Colonic mucosa (tissue), 4 donors: Measurements from ENCODE around the gene DCTD. TPM values are rescaled to one million over a fixed set of nuclear protein-coding genes. Genes with fewer than 3 reads are reported as not detected.

Experiments used
- DNase-seq: peaks from one replicate; pipeline ENCODE4 v3.0.0-alpha.2; 2020
- H3K27ac ChIP-seq: fragments of 200-600 bp; one replicate; pipeline ENCODE4 v1.8.0; 2021
- H3K27me3 ChIP-seq: fragments of 200-600 bp; one replicate; pipeline ENCODE4 v1.8.0; 2021
- H3K36me3 ChIP-seq: fragments of 200-600 bp; one replicate; pipeline ENCODE4 v1.8.0; 2021
- H3K4me1 ChIP-seq: fragments of 200-600 bp; one replicate; pipeline ENCODE4 v1.8.0; 2021; ENCODE audit warnings: mild to moderate bottlenecking
- H3K4me3 ChIP-seq: fragments of 200-600 bp; one replicate; pipeline ENCODE4 v1.8.0; 2021
- H3K9ac ChIP-seq, 2 donors: one replicate each; pipeline ENCODE4 v1.7.0; 2013; ENCODE audit warnings: control low read depth in 2 of 2, low read depth in 2 of 2, low read length in 2 of 2
- H3K9me3 ChIP-seq: fragments of 200-600 bp; one replicate; pipeline ENCODE4 v1.8.0; 2021
- intact Hi-C: fragments of 100-400 bp; cut with DNase I; formaldehyde crosslinking; loops from one replicate; pipeline ENCODE4 v1.14.1; 2022
- total RNA-seq, 2 donors: library from RNA; stranded (reverse); fragmentation: NEBNext Ultra II Directional in 1 of 2; extraction: Animal tissue kit (Norgen Biotek cat#: 25700) in 1 of 2; gene quantifications; one replicate each; pipeline ENCODE4 v1.2.1, GENCODE V29; 2021
- TF ChIP-seq, protein P1 (sequence below): fragments of 200-600 bp; IDR thresholded peaks from one replicate; pipeline ENCODE4 v1.8.0; 2022; ENCODE audit warnings: antibody characterized with exemption, mild to moderate bottlenecking
- donor health status: healthy.
- donor health status: DM: no; HTN: no; CAD: no.
- donor health status: DM: no; HTN: no; CAD: no.

The DCTD gene
- total RNA-seq, 2 donors from 2014 or later: 51.4 to 54.6 TPM

DNA sequence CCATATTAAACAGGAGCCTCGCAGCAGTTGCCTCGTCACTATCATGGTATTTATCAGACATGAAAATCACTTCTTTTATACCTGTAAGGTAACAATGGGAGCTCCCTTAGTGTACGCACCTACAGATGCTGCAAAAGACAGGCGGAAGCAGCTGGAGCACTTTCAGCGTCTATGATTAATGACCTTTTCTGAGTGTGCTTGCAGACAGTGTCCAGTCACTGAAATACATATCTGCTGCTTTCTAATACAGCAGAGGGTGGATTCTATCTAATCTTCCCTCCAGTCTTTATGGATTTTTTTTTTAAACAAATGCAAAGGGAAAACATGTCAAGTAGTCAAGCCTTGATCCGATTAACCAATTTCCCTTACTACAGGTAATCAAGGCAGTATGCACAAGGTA is 24.1 kb downstream of the DCTD start:
- no peak overlapping the region for H3K4me3 ChIP-seq
- no peak overlapping the region for H3K27ac ChIP-seq
- DNase-seq: no peak
- TF ChIP-seq, protein P1, sequence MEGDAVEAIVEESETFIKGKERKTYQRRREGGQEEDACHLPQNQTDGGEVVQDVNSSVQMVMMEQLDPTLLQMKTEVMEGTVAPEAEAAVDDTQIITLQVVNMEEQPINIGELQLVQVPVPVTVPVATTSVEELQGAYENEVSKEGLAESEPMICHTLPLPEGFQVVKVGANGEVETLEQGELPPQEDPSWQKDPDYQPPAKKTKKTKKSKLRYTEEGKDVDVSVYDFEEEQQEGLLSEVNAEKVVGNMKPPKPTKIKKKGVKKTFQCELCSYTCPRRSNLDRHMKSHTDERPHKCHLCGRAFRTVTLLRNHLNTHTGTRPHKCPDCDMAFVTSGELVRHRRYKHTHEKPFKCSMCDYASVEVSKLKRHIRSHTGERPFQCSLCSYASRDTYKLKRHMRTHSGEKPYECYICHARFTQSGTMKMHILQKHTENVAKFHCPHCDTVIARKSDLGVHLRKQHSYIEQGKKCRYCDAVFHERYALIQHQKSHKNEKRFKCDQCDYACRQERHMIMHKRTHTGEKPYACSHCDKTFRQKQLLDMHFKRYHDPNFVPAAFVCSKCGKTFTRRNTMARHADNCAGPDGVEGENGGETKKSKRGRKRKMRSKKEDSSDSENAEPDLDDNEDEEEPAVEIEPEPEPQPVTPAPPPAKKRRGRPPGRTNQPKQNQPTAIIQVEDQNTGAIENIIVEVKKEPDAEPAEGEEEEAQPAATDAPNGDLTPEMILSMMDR: no peak
- no peaks in the 10 kb centered on the region for H3K9me3 ChIP-seq
- H3K4me1 ChIP-seq: no peaks in the 10 kb centered on the region
- H3K9ac ChIP-seq: no peak overlapping the region
- no peaks in the 10 kb centered on the region for H3K36me3 ChIP-seq
- intact Hi-C loops: no loop called here
- H3K27me3 ChIP-seq: no peaks in the 10 kb centered on the region

DNA sequence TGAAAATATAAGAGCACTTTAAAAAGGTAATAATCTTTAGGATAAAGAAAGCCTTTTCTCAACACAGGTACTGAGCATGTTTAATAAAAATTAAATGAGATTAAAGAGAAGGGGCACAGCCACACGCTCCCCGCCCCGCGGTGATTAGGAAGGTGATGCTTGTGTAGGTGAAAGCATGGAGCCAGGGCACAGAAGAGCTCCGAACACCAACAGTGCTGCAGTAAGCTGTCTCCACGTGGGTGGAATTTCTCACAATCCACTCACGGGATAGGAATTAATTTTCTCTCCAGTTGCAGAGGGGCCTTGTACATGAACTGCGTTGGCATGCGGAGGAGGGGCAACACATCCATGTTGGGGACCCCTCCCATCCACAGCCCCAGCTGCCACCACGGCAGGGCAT is 27.0 kb downstream of the DCTD start:
- H3K4me1 ChIP-seq: no peaks in the 10 kb centered on the region
- no peaks in the 10 kb centered on the region for H3K9me3 ChIP-seq
- no peaks in the 10 kb centered on the region for H3K36me3 ChIP-seq
- no peak overlapping the region for H3K9ac ChIP-seq
- TF ChIP-seq, protein P1: no peak
- H3K4me3 ChIP-seq: no peak overlapping the region
- DNase-seq: no peak
- H3K27me3 ChIP-seq: no peaks in the 10 kb centered on the region
- H3K27ac ChIP-seq: no peak overlapping the region
- intact Hi-C loops: no loop called here

DNA sequence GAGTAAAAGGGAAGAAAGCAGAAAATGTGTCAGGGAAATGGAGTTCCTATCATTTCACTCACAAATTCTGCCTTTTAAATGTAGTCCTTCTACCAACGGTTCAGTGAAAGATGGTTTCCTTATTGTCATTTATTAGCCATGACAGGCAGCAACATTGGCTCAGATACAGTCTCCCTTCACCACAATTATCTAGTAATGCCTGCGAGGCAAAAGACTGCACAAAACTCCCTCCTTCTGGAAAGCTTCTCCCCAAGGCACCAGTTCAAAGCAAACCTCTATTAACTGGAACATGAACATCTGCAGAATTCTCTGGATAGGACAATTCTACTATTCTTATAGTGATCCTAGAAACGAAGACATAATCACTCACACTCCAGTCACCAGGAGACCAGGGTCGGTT is 28.3 kb downstream of the DCTD start:
- DNase-seq: no peak
- intact Hi-C loops: no loop called here
- H3K36me3 ChIP-seq: no peaks in the 10 kb centered on the region

DNA sequence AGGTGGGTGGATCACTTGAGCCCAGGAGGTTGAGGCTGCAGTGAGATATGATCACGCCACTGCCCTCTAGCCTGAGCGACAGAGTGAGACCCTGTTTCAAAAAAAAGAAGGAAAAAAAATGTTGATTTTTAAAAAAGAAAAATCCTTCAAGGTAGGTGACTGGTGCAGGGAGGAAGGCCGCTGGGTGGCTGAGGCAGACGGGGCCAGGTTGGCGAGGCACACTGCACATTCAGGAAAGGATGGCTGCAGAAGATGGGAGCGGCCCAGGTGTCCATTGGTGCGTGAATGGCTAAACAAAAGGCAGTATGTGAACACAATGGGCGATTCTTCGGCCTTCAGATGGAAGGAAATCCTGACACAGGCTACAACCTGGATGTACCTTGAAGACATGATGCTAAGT is 30.4 kb downstream of the DCTD start:
- no peak overlapping the region for H3K9ac ChIP-seq
- DNase-seq: no peak
- H3K27ac ChIP-seq: no peak overlapping the region
- no peaks in the 10 kb centered on the region for H3K36me3 ChIP-seq
- no peak overlapping the region for H3K4me3 ChIP-seq
- TF ChIP-seq, protein P1: no peak
- intact Hi-C loops: no loop called here
- H3K27me3 ChIP-seq: no peaks in the 10 kb centered on the region
- no peaks in the 10 kb centered on the region for H3K4me1 ChIP-seq
- H3K9me3 ChIP-seq: no peaks in the 10 kb centered on the region

More for the DNA sequence above, 28.3 kb downstream of the DCTD start:
- H3K9me3 ChIP-seq: no peaks in the 10 kb centered on the region
- no peaks in the 10 kb centered on the region for H3K4me1 ChIP-seq
- TF ChIP-seq, protein P1: no peak
- no peak overlapping the region for H3K4me3 ChIP-seq
- no peaks in the 10 kb centered on the region for H3K27me3 ChIP-seq
- no peak overlapping the region for H3K27ac ChIP-seq
- H3K9ac ChIP-seq: no peak overlapping the region

DNA sequence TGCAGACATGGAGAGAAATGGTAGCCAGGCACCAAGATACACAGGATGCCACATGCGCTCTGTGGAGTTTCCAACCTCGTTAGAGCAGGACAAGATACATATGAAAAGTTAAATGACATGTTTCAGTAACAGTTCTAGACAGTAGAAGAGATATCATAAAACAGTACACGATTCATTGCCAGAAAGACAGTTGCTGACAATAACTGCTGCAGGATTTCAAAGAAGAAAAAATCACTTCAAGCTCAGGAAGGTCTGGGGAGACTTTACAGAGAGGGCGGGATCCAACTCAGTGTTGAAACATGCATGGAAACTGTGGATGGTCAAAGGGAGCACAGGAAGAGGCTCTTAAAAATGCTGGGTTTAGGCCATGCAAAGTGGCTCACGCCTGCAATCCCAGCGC is 31.0 kb downstream of the DCTD start:
- intact Hi-C loops: no loop called here
- Histone ChIP-seq H3K9ac (no peak overlapping the region), H3K27me3 (no peaks in the 10 kb centered on the region), H3K4me1 (no peaks in the 10 kb centered on the region), H3K36me3 (no peaks in the 10 kb centered on the region), H3K9me3 (no peaks in the 10 kb centered on the region), H3K4me3 (no peak overlapping the region), H3K27ac (no peak overlapping the region)
- no peak for DNase-seq
- TF ChIP-seq, protein P1: no peak

DNA sequence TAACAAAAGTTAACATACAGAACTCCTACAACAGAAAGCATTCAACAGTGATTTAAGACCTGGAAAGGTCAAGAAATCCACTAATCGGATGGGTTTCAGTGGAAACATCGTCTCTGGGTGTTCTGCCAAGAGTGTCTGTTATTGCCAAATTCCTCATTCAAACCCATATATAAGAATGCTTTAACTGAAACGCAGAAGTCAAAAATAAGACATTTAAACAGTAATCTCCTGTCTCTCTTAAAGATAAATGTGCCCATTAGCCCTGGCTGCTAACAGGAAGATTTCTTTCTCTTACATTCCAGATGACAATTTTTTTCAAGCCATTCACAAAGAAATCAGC is 31.5 kb downstream of the DCTD start:
- Histone ChIP-seq H3K27ac (no peak overlapping the region), H3K4me3 (no peak overlapping the region), H3K4me1 (no peaks in the 10 kb centered on the region), H3K36me3 (no peaks in the 10 kb centered on the region), H3K9me3 (no peaks in the 10 kb centered on the region), H3K27me3 (no peaks in the 10 kb centered on the region), H3K9ac (no peak overlapping the region)
- intact Hi-C loops: no loop called here
- TF ChIP-seq, protein P1: no peak
- DNase-seq: no peak
